Measurements from ENCODE around the gene ANGPT4. TPM values are rescaled to one million over a fixed set of nuclear protein-coding genes. Genes with fewer than 3 reads are reported as not detected.
A peak's percentile ranks its signal among the peaks of the same experiment; 100 is the strongest.

ANGPT4 gene
- polyA plus RNA-seq, 3 donors = 0.07 to 0.14 TPM; not detected in 1

GRCh38 chr20:911882-912600 lies 4.1 kb downstream of the ANGPT4 start:
- no peaks in the 10 kb centered on the region for H3K79me2 ChIP-seq (ENCODE audit: insufficient read depth, low read length)
- peaks cover 3 to 23% (median 19%) of the 10 kb centered on the region in 3 donors for H3K27me3 Mint-ChIP-seq (ENCODE audit: low read depth in 3 of 3)
- H3K9ac ChIP-seq (ENCODE audit: insufficient read depth, low read length, poor library complexity, severe bottlenecking) = no peak overlapping the region
- H3K4me1 Mint-ChIP-seq = peaks cover 50% of the 10 kb centered on the region
- H2AFZ ChIP-seq (ENCODE audit: insufficient read depth, low read depth, low read length, poor library complexity, severe bottlenecking) = no peak overlapping the region
- no peaks in the 10 kb centered on the region for H4K20me1 ChIP-seq (ENCODE audit: insufficient read depth, low read length)
- TF ChIP-seq, protein P1, sequence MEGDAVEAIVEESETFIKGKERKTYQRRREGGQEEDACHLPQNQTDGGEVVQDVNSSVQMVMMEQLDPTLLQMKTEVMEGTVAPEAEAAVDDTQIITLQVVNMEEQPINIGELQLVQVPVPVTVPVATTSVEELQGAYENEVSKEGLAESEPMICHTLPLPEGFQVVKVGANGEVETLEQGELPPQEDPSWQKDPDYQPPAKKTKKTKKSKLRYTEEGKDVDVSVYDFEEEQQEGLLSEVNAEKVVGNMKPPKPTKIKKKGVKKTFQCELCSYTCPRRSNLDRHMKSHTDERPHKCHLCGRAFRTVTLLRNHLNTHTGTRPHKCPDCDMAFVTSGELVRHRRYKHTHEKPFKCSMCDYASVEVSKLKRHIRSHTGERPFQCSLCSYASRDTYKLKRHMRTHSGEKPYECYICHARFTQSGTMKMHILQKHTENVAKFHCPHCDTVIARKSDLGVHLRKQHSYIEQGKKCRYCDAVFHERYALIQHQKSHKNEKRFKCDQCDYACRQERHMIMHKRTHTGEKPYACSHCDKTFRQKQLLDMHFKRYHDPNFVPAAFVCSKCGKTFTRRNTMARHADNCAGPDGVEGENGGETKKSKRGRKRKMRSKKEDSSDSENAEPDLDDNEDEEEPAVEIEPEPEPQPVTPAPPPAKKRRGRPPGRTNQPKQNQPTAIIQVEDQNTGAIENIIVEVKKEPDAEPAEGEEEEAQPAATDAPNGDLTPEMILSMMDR (IDR thresholded peaks at IDR 0.05) = no peak
- peak overlapping the region in 1 of 7 donors; percentile 83 for H3K27ac Mint-ChIP-seq
- no peak for DNase-seq
- H3K4me2 ChIP-seq (replicated peaks; ENCODE audit: extremely low read depth, low read length, poor library complexity, severe bottlenecking) = no peak overlapping the region
- H3K4me1 ChIP-seq (ENCODE audit: control insufficient read depth in 1 of 2, insufficient read depth in 2 of 2, low read length in 2 of 2) = peaks cover 30 to 34% of the 10 kb centered on the region in 2 donors
- H3K36me3 Mint-ChIP-seq = no peaks in the 10 kb centered on the region
- H3K4me3 ChIP-seq (replicated peaks in 1 of 3; ENCODE audit: low read depth in 2 of 3, low read length in 3 of 3) = no peak overlapping the region
- H3K9me3 ChIP-seq (replicated peaks in 1 of 2; ENCODE audit: control insufficient read depth in 1 of 2, insufficient read depth in 1 of 2, low read length in 2 of 2) = no peaks in the 10 kb centered on the region
- H3K27ac ChIP-seq (ENCODE audit: low read depth in 1 of 2, low read length in 2 of 2) = no peak overlapping the region
- no peaks in the 10 kb centered on the region for H3K36me3 ChIP-seq (replicated peaks in 1 of 2; ENCODE audit: control insufficient read depth in 1 of 2, insufficient read depth in 2 of 2, low read length in 2 of 2)
- WGBS (ENCODE audit: insufficient coverage) = 90% methylated on average over 3 of the region's 5 CpGs
- H3K9me3 Mint-ChIP-seq = peaks cover 0 to 3% (median 0%) of the 10 kb centered on the region in 7 donors
- intact Hi-C loops (cut with micrococcal nuclease) = no loop called here
- no peaks in the 10 kb centered on the region for H3K27me3 ChIP-seq (ENCODE audit: control insufficient read depth in 2 of 2, insufficient read depth in 2 of 2, low read length in 2 of 2)
- H3K4me3 Mint-ChIP-seq = no peak overlapping the region

- H3K36me3 ChIP-seq (replicated peaks in 1 of 2; ENCODE audit: control insufficient read depth in 1 of 2, insufficient read depth in 2 of 2, low read length in 2 of 2) = no peaks in the 10 kb centered on the region
- Mint-ChIP-seq H3K27ac (peak overlapping the region in 1 of 7 donors; percentile 83), H3K27me3 (ENCODE audit: low read depth in 3 of 3) (peaks cover 3 to 21% (median 13%) of the 10 kb centered on the region in 3 donors), H3K4me3 (no peak overlapping the region), H3K9me3 (peaks cover 0 to 3% (median 0%) of the 10 kb centered on the region in 7 donors), H3K36me3 (no peaks in the 10 kb centered on the region), H3K4me1 (peaks cover 55% of the 10 kb centered on the region)
- intact Hi-C loops (cut with micrococcal nuclease) = no loop called here
- no peak for DNase-seq
- H3K4me1 ChIP-seq (ENCODE audit: control insufficient read depth in 1 of 2, insufficient read depth in 2 of 2, low read length in 2 of 2) = peaks cover 35 to 39% of the 10 kb centered on the region in 2 donors
- no peaks in the 10 kb centered on the region for H3K9me3 ChIP-seq (replicated peaks in 1 of 2; ENCODE audit: control insufficient read depth in 1 of 2, insufficient read depth in 1 of 2, low read length in 2 of 2)
- H3K27me3 ChIP-seq (ENCODE audit: control insufficient read depth in 2 of 2, insufficient read depth in 2 of 2, low read length in 2 of 2) = no peaks in the 10 kb centered on the region
- 87% methylated on average over 11 of the region's 12 CpGs for WGBS (ENCODE audit: insufficient coverage)
- no peaks in the 10 kb centered on the region for H3K79me2 ChIP-seq (ENCODE audit: insufficient read depth, low read length)
- no peak overlapping the region for H2AFZ ChIP-seq (ENCODE audit: insufficient read depth, low read depth, low read length, poor library complexity, severe bottlenecking)
- no peaks in the 10 kb centered on the region for H4K20me1 ChIP-seq (ENCODE audit: insufficient read depth, low read length)
- no peak overlapping the region for H3K9ac ChIP-seq (ENCODE audit: insufficient read depth, low read length, poor library complexity, severe bottlenecking)
- no peak overlapping the region for H3K27ac ChIP-seq (ENCODE audit: low read depth in 1 of 2, low read length in 2 of 2)
- no peak overlapping the region for H3K4me3 ChIP-seq (replicated peaks in 1 of 3; ENCODE audit: low read depth in 2 of 3, low read length in 3 of 3)
- TF ChIP-seq, protein P1 (IDR thresholded peaks at IDR 0.05) = no peak
- no peak overlapping the region for H3K4me2 ChIP-seq (replicated peaks; ENCODE audit: extremely low read depth, low read length, poor library complexity, severe bottlenecking)
These were observed 5.0 kb downstream of the ANGPT4 start for GRCh38 chr20:910870-911770.
